HUES48 (cell line): ENCODE data around the gene KNCN.
A peak's percentile ranks its signal among the peaks of the same experiment; 100 is the strongest.

ENCODE experiments used
- H3K27ac ChIP-seq: one replicate; pipeline ENCODE4 v1.7.0; 2013; ENCODE audit warnings: low read depth, low read length, inconsistent platforms
- H3K27me3 ChIP-seq: 2 replicates; pipeline ENCODE4 v1.6.1; 2013; ENCODE audit warnings: mild to moderate bottlenecking, low read length; ENCODE audit not compliant: control insufficient read depth, insufficient read depth
- H3K36me3 ChIP-seq: 2 replicates; pipeline ENCODE4 v1.6.1; 2013; ENCODE audit warnings: low read length; ENCODE audit not compliant: control insufficient read depth, insufficient read depth
- H3K4me1 ChIP-seq: 2 replicates; pipeline ENCODE4 v1.6.1; 2013; ENCODE audit warnings: mild to moderate bottlenecking, low read length; ENCODE audit not compliant: control insufficient read depth, insufficient read depth
- H3K4me3 ChIP-seq: 2 replicates; pipeline ENCODE4 v1.5.1; 2013; ENCODE audit warnings: mild to moderate bottlenecking, low read depth, low read length
- H3K9ac ChIP-seq: 2 replicates; pipeline ENCODE4 v1.6.1; 2013; ENCODE audit warnings: mild to moderate bottlenecking, low read depth, low read length, moderate library complexity
- H3K9me3 ChIP-seq: 2 replicates; pipeline ENCODE4 v1.6.1; 2013; ENCODE audit warnings: low read length; ENCODE audit not compliant: control insufficient read depth, insufficient read depth

Gene KNCN

DNA sequence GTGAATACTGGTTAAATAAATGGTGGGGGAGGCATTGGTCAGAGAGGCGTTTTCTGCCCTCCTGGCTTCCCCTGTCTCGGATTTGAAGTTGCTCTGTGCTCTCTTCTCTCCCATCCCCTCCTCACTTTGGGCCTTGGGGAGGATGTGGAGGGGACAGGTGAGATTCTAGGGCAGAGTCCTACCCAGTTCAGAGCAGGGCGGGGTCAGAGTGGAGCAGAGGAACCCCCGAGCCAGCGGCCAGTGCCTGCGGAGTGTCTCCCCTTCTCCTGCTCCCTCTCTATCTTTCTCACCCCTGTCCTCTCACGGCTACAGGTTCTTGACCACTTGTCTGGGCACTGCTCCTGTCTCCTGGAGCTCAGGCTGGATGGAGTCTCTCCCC is 8.1 kb downstream of the KNCN start:
- Histone ChIP-seq H3K9me3 (no peaks in the 10 kb centered on the region), H3K27ac (no peak overlapping the region), H3K9ac (no peak overlapping the region), H3K36me3 (no peaks in the 10 kb centered on the region), H3K4me3 (peak overlapping the region; percentile 62), H3K27me3 (peaks cover 91% of the 10 kb centered on the region), H3K4me1 (peaks cover 14% of the 10 kb centered on the region)

DNA sequence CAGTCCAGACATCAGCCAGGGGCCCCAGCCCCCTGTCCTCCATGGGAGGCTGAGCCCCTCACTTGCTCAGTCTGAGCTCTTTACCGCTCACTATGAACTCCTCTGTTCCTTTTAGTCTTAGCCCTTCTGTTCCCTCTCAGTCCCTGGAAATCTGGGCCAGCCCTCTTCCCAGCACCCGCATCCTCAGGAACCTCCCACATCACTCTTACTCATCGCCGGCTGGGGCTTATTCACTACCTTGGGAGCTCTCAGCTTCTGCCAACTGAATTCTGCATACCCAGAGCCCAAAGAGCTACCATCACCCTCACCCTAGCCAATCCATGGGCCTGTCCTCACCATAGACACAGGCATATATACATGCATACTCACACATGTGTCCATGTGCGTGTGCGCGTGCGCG is 11.5 kb downstream of the KNCN start:
- Histone ChIP-seq H3K36me3 (no peaks in the 10 kb centered on the region), H3K9me3 (no peaks in the 10 kb centered on the region), H3K27me3 (peaks cover 97% of the 10 kb centered on the region), H3K4me3 (no peak overlapping the region), H3K4me1 (peaks cover 14% of the 10 kb centered on the region), H3K27ac (no peak overlapping the region), H3K9ac (no peak overlapping the region)

DNA sequence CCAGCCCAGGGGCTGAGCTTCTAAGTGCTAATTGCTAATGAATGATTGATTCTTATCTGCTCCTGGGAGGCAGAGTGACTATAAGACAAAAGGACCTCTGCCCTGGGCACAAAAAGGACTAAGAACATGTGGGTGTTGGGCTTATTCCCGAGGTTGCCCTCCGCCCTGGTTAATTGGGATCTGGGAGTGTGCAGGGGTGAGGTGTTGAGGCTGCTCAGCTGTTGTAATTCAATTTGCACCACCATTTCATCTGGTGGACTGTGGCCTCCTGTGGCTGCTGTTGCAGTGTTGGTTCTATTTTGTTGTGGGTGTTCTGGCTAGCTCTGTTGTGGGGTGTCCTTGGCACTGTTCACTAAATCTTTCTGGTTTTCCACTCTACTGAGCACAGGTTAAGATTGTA is 13.3 kb downstream of the KNCN start:
- no peak overlapping the region for H3K27ac ChIP-seq
- 0 out of 2 replicates have a peak, but pooled peaks cover 4% of the 10 kb centered on the region for H3K4me1 ChIP-seq
- no peak overlapping the region for H3K9ac ChIP-seq
- no peaks in the 10 kb centered on the region for H3K9me3 ChIP-seq
- H3K36me3 ChIP-seq, result no peaks in the 10 kb centered on the region
- no peak overlapping the region for H3K4me3 ChIP-seq
- peaks cover 97% of the 10 kb centered on the region for H3K27me3 ChIP-seq

DNA sequence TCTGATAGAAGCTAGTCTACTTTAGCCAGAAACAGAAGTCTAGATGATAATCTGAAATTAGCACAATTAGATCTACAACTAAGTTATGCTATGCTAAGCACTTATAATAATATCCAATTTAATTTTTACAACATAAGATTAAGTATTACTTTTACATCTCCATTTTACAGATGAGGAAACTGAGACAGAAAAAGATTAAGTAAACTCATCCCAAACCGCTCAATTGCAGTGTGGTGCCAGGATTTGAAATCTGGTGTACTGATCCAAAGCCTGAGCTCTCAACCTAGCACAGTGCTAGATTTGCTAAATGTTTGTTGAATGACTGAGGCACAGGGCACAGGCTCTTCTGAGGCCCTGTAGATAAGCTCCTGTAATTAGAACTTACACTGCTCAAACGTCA is 13.8 kb downstream of the KNCN start:
- H3K36me3 ChIP-seq, result no peaks in the 10 kb centered on the region
- no peak overlapping the region for H3K9ac ChIP-seq
- no peaks in the 10 kb centered on the region for H3K4me1 ChIP-seq
- H3K27me3 ChIP-seq, result peaks cover 96% of the 10 kb centered on the region
- no peak overlapping the region for H3K4me3 ChIP-seq
- H3K27ac ChIP-seq, result no peak overlapping the region
- H3K9me3 ChIP-seq, result no peaks in the 10 kb centered on the region

DNA sequence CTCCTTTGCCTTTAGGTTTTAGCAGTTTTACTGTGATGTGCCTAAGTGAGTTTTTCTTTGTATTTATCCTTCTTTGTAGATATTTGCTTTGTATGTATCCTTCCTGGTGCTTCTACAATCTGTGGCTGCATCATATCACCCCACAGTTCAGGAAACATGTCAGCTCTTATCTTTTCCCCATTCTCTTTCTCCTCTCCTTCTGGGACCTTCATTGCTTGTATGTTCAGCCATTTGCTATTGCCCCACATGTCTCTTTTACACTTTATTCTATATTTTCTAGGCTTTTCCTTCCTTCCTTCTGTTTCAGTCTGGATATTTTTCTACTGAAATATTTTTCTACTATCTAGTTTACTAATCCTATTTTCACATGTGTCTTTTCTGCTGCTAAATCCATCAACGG is 14.9 kb downstream of the KNCN start:
- Histone ChIP-seq H3K9me3 (no peaks in the 10 kb centered on the region), H3K36me3 (no peaks in the 10 kb centered on the region), H3K27me3 (peaks cover 97% of the 10 kb centered on the region), H3K27ac (no peak overlapping the region), H3K4me1 (no peaks in the 10 kb centered on the region), H3K4me3 (no peak overlapping the region), H3K9ac (no peak overlapping the region)

DNA sequence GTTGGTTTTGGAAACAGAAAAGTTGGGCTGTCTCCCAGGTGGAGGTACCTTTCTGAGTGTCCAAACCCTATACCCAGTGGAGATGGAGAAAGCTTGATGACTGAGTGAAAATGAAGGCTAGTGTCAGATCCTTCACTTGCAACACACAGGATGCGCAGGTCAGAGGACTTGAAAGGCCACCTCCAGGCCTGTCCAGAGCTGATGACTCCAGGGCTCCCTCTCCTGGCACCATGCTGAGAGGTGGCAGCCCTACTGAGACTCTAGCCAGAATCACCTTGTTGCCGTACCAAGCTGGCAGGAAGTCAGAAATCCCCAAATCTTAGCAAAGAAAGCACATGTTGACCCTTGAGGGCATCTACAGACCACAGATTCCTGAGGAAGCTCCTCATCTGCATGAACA is 16.4 kb downstream of the KNCN start:
- Histone ChIP-seq H3K9ac (no peak overlapping the region), H3K27ac (no peak overlapping the region), H3K9me3 (no peaks in the 10 kb centered on the region), H3K36me3 (no peaks in the 10 kb centered on the region), H3K27me3 (peaks cover 97% of the 10 kb centered on the region), H3K4me1 (no peaks in the 10 kb centered on the region), H3K4me3 (no peak overlapping the region)

DNA sequence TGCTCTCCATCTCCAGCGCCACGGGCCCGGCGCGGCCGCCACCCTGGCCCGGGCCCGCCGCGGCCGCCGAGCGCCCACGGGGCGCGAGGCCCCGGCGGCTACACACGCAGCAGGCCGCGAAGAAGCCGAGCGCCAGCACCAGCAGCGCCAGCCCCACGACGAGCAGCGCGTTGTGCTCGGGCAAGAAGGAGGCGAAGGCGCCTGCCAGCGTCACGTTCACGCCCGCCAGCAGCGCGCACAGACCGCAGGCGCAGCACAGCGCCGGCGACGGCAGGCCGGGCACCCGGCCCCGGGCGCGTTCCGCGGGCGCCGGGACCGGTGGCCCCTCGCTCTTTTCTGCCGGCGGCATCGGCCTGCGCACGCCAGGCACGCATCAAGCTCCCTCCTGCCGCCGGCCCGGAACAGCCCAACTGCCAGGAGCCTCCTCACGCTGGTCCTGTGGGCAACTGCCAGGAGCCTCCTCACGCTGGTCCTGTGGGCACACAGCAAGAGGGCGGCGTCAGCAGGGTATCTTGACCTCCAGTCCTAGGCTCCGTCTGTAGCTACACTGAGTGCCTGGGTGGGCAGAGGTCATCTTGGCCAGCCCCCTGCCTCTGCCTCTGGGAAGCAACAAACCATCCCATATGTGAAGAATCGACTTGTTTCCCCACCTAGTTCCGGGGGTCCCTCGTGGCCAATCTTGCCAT is 18.1 kb downstream of the KNCN start:
- H3K4me1 ChIP-seq, result 0 out of 2 replicates have a peak, but pooled peaks cover 2% of the 10 kb centered on the region
- no peak overlapping the region for H3K27ac ChIP-seq
- H3K9ac ChIP-seq, result no peak overlapping the region
- H3K36me3 ChIP-seq, result no peaks in the 10 kb centered on the region
- H3K9me3 ChIP-seq, result no peaks in the 10 kb centered on the region
- peak overlapping the region; percentile 51; the same call in 1 of the 2 replicates for H3K4me3 ChIP-seq
- H3K27me3 ChIP-seq, result peaks cover 98% of the 10 kb centered on the region

DNA sequence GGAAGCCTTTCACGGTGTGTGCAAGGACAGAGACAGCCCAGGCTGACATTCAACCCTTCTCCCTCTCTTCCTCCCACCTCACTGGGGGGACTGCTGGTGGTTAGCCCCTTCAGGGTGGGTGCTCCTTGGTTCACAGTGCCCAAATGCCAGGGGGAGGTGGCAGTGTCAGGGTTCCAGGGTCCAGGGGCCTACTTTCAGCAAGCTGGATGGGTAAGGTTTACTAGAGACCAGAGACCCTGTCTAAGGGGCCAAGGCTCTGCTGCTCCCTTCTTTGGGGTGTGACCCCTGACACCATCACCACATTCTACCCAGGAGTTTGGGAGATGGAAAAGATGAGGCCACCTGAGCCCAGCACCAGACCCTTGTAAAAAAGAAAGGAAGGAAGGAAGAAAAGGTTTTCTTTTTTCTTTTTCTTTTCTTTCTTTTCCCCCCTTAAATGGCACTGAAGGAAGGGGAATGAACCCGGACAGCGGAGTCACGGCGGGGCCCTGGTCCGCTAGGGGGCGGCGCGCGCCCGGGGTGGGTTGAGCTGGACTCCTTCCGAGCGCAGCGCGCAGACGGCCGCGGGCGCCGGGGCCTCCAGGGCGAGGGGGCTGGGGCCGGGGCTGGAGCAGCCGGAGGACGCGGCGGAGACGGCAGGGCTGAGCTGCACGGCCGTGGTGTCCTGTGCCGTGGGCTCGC is 18.8 kb downstream of the KNCN start:
- Histone ChIP-seq H3K27me3 (peaks cover 98% of the 10 kb centered on the region), H3K9me3 (no peaks in the 10 kb centered on the region), H3K9ac (no peak overlapping the region), H3K4me1 (peaks cover 4% of the 10 kb centered on the region; the same call in 1 of the 2 replicates), H3K36me3 (no peaks in the 10 kb centered on the region), H3K4me3 (peak overlapping the region; percentile 51; the same call in 1 of the 2 replicates), H3K27ac (no peak overlapping the region)

DNA sequence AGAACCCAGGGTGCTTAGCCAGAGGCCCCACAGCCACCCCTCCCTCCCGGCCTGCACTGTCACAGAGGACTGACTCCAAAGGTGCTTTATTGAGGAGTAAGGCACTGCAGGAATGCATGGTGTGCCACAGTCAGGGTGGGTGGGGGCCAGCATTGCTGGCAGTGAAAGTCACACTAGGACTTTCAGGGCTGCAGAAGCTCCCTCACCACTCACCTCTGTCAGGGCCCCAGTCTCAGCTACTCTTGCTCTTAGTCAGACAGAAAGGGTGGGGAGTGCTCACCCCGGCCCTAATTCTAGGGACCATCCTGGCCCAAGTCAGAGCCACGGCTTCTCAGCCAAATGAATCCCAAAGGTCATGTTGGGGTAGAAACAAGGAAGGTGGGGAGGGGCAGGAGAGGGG is 19.4 kb downstream of the KNCN start:
- H3K9ac ChIP-seq, result no peak overlapping the region
- H3K27me3 ChIP-seq, result peaks cover 98% of the 10 kb centered on the region
- no peak overlapping the region for H3K27ac ChIP-seq
- H3K4me3 ChIP-seq, result no peak overlapping the region
- H3K4me1 ChIP-seq, result peaks cover 8% of the 10 kb centered on the region; the same call in 1 of the 2 replicates
- H3K9me3 ChIP-seq, result no peaks in the 10 kb centered on the region
- no peaks in the 10 kb centered on the region for H3K36me3 ChIP-seq

DNA sequence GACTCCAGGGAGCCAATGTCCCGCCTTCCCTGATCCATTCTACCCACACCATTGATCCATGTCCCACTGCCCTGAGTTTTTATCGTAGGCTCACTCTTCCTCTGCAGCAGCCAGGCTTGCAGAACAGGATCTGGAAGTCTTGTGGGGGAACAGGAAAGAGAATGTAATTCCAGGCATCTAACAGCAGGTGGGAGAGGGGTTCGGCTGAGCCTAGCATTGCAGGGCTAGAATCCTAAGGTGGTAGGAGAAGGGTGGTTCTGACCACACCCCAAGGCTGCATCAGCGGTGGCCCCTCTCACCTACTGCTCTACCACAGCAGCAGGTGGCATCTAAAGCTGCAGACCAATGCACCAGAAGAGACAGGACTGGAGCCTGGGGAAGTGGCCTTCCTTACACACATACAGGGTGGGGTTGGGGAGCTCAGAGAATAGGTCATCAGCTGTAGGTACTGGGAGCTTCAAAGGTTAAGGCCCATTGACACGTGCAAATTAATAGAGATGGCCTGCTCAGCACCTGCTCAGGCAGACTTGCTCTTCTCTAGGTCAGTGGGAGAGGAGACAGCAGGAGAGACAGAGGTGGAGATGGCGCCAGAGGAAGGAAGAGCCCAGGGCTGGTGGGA is 20.5 kb downstream of the KNCN start:
- no peak overlapping the region for H3K9ac ChIP-seq
- H3K4me3 ChIP-seq, result no peak overlapping the region
- peaks cover 98% of the 10 kb centered on the region for H3K27me3 ChIP-seq
- H3K4me1 ChIP-seq, result peaks cover 17% of the 10 kb centered on the region
- no peak overlapping the region for H3K27ac ChIP-seq
- no peaks in the 10 kb centered on the region for H3K9me3 ChIP-seq
- H3K36me3 ChIP-seq, result no peaks in the 10 kb centered on the region

DNA sequence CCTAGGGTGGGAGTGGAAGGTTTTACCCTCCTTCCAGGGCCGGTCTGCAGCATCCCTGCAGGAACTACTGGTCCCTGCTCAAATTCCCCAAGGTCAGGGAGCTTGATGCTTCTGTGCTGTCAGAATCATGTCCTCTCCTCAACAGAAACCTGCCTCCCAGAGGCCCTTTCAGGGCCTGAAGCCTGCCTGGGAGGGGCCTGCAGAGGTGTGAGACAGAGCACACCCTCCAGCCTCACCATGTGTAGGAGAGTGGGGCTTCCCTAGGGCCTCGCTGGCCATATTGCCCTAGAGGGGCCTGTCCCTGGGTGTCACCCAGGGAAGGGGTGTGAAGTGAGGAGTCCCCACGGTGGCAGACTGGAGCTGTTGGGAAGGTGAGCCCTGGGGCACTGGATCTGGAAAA is 21.1 kb downstream of the KNCN start:
- H3K27me3 ChIP-seq, result peaks cover 98% of the 10 kb centered on the region

More for the DNA sequence above, 21.1 kb downstream of the KNCN start:
- H3K36me3 ChIP-seq, result no peaks in the 10 kb centered on the region
- H3K9ac ChIP-seq, result no peak overlapping the region
- H3K27ac ChIP-seq, result no peak overlapping the region
- peaks cover 23% of the 10 kb centered on the region for H3K4me1 ChIP-seq
- H3K4me3 ChIP-seq, result no peak overlapping the region
- no peaks in the 10 kb centered on the region for H3K9me3 ChIP-seq
